ENCODE data around the gene TRIOBP. TPM values are rescaled to one million over a fixed set of nuclear protein-coding genes. Genes with fewer than 3 reads are reported as not detected.

Gene TRIOBP
- total and polyA plus RNA-seq, 2 of the 13 experiments (the other 11 are each of a cell fraction or from before 2014, with no cell fraction given): 6.1 to 15.4 TPM

DNA sequence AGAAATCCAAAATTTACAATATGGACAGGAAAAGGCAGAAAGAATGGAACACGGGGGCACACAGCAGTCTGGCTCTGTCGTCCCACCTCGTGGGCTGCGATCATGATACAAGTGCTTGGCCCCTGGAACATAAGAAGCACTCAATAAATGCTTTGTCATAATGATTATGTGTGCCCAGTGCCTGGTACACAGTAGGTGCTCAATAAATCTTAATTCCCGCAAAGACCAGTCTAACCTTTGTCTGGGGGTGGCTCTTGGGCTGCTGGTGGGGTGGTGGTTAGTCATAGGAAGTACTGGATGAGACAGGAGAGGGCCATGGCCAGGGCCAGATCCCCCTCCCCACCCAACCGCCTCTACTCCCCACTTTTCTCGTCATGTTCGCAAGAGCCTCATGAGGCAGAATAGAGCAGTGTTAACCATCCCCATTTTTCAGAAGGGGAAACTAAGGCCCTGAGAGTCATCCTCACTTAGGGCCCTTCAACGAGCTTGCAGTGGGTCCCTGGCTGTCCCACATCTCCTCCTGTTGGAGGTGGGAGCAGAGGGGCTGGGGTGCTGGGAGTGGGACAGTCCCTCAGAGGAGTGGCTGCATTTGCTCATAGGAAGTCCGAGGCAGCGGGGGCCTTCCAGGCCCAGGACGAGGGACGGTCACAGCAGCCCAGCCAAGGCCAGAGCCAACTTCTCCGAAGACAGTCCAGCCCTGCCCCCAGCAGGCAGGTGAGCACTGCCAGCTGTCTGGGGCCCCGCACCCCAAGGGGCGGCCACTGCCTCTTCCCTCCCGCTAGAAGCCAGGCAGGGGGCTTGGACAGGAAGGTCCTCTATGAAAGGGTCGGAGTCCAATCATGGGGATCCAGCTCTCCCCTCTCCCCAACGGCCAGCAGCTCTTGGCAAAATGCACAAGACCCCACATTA lies 36.1 kb downstream of the TRIOBP start (continued):
- TF ChIP-seq KIAA2018 (CRISPR knock-in tag; IDR thresholded peaks at IDR 0.05; ENCODE audit: borderline replicate concordance) (no peak), ZNF260 (CRISPR knock-in tag; IDR thresholded peaks at IDR 0.05; ENCODE audit: borderline replicate concordance, low read depth) (no peak), TEAD2 (CRISPR knock-in tag; IDR thresholded peaks at IDR 0.05) (no peak), ZNF672 (CRISPR knock-in tag; IDR thresholded peaks at IDR 0.05) (no peak), ZNF614 (CRISPR knock-in tag; IDR thresholded peaks at IDR 0.05; ENCODE audit: borderline replicate concordance) (no peak), PHF8 (CRISPR knock-in tag; IDR thresholded peaks at IDR 0.05) (no peak), HMG20A (CRISPR knock-in tag; IDR thresholded peaks at IDR 0.05; ENCODE audit: borderline replicate concordance) (no peak), SMAD1 (CRISPR knock-in tag; IDR thresholded peaks at IDR 0.05; ENCODE audit: borderline replicate concordance, low read depth) (no peak), NCOR1 (IDR thresholded peaks at IDR 0.05; ENCODE audit: borderline replicate concordance, low read length) (no peak), TBP (CRISPR knock-in tag; IDR thresholded peaks at IDR 0.05) (no peak), ZNF160 (CRISPR knock-in tag; IDR thresholded peaks at IDR 0.05) (no peak), ZNF782 (CRISPR knock-in tag; IDR thresholded peaks at IDR 0.05; ENCODE audit: borderline replicate concordance) (no peak), FIP1L1 (IDR thresholded peaks at IDR 0.05; ENCODE audit: borderline replicate concordance, insufficient read depth, low read depth, low read length) (no peak), GATAD1 (CRISPR knock-in tag; IDR thresholded peaks at IDR 0.05) (no peak), BCL6 (CRISPR knock-in tag; IDR thresholded peaks at IDR 0.05) (no peak), PRDM4 (CRISPR knock-in tag; IDR thresholded peaks at IDR 0.05; ENCODE audit: borderline replicate concordance) (no peak), REPIN1 (CRISPR knock-in tag; IDR thresholded peaks at IDR 0.05; ENCODE audit: borderline replicate concordance, low read depth) (no peak), ZNF292 (CRISPR knock-in tag; IDR thresholded peaks at IDR 0.05; ENCODE audit: borderline replicate concordance, low read depth) (0 out of 2 replicates have a peak, but pooled peaks have one; percentile 41)
